Mucosa of rectum (tissue), 2 donors: ENCODE results near the gene ANKRD13A.

Source experiments
- H3K27ac ChIP-seq, 2 donors: one replicate each; pipeline ENCODE4 v1.7.0; 2013; ENCODE audit warnings: inconsistent platforms in 2 of 2, low read depth in 2 of 2, low read length in 2 of 2
- H3K27me3 ChIP-seq, 2 donors: one replicate each; pipeline ENCODE4 v1.7.0; 2013; ENCODE audit warnings: low read length in 2 of 2; ENCODE audit not compliant: control insufficient read depth in 2 of 2, insufficient read depth in 2 of 2
- H3K36me3 ChIP-seq, 2 donors: one replicate each; pipeline ENCODE4 v1.7.0; 2013; ENCODE audit warnings: low read length in 2 of 2; ENCODE audit not compliant: control insufficient read depth in 2 of 2, insufficient read depth in 2 of 2
- H3K4me1 ChIP-seq, 2 donors: one replicate each; pipeline ENCODE4 v1.7.0; 2013; ENCODE audit warnings: low read length in 2 of 2, mild to moderate bottlenecking in 1 of 2; ENCODE audit not compliant: control insufficient read depth in 2 of 2, insufficient read depth in 2 of 2
- H3K4me3 ChIP-seq, 2 donors: one replicate each; pipeline ENCODE4 v1.7.0; 2013; ENCODE audit warnings: low read length in 2 of 2
- H3K9ac ChIP-seq, 2 donors: one replicate each; pipeline ENCODE4 v1.7.0; 2013; ENCODE audit warnings: low read length in 2 of 2, low read depth in 1 of 2, mild to moderate bottlenecking in 1 of 2
- H3K9me3 ChIP-seq, 2 donors: one replicate each; pipeline ENCODE4 v1.7.0; 2013; ENCODE audit warnings: low read length in 2 of 2; ENCODE audit not compliant: control insufficient read depth in 2 of 2
- donor health status: healthy.
- donor health status: Normal muscosa, but diverticular disease.

The ANKRD13A gene

DNA sequence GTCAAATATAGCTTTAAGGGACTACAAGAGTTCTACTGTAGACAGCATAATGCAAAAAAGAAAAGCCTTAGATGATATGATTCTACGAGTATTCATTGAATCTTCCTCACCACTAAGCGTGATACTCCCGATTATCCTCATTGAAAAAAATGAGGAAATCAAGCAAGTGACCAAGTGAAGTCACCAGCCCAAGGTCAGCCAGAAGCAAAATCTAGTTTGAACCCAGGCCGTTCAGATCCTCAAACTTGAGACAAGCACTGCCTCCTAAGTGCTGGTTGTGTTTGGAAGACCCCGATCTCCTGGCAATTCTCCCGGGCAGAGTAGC lies 3.9 kb upstream of the ANKRD13A start:
- H3K9me3 ChIP-seq = no peaks in the 10 kb centered on the region
- H3K4me1 ChIP-seq = peaks cover 18 to 23% of the 10 kb centered on the region in 2 donors
- peak overlapping the region; percentile 66 to 91 for H3K27ac ChIP-seq
- peak overlapping the region; percentile 89 to 93 for H3K4me3 ChIP-seq
- peak overlapping the region; percentile 82 to 88 for H3K9ac ChIP-seq
- H3K36me3 ChIP-seq = peaks cover 4 to 11% of the 10 kb centered on the region in 2 donors
- H3K27me3 ChIP-seq = no peaks in the 10 kb centered on the region

DNA sequence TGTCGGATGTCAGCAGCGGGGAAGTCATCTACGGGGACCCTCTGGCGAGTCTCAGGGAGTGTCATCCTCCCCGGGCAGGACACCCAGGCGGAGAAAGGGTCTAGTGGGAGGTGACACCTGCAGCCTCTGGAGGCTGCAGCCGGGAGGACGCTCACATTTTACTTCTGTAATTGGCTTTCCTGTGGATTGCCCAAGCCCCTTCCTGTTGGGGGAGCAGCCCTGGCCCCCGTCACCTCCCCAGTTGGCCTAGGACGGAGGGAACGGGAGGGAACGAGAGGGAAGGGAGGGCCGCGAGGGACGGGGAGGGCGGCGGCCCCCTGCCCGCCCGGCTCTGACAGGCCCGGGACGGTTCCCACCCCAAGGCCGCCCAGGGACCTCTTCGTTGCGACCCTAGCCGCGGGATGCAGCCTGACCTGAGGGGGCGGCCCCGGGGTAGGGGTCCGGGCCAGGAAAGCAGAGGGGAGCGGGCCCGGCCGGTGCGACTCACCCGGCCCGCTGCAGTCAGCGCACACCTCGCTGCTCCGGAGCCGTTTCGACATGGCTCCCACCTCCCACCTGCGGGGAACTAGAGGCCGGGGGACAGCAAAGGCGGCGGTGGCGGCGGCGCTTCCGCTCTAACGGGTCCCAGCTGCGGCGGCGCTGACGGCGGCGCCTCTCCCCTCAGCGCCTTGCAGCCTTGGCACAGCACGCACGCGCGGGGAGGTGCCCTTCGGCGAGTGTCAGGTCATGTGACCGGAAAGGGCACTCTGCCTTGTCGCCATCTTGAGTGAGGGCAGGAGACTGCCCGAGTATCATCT lies 3.3 kb upstream of the ANKRD13A start, which contains the start of gene GIT2:
Gene GIT2, minus strand, starts transcription at position 683 of the 797 bp plus-strand sequence. Its CDS starts 144 bp downstream, at position 539.
- Histone ChIP-seq H3K36me3 (peaks cover 4 to 7% of the 10 kb centered on the region in 2 donors), H3K4me1 (peaks cover 20 to 23% of the 10 kb centered on the region in 2 donors), H3K4me3 (peak within 1 kb of the TSS; percentile 89 to 93)

DNA sequence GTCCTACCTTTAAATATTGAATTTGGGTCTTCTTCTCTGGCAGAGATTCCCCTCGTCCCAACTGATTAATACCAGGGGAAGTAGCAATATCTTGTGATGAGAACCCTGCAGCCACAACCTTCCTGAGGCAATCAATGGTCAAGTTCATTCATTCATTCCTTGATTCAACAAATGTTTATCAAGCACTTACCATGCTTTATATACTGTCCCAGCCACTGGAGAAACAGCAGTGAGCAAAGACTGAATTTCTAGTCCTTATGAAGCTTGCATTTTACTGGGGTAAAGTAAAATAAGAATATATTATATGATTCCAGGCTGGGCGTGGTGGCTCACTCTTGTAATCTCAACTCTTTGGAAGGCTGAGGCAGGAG lies 2.8 kb upstream of the ANKRD13A start:
- H3K4me1 ChIP-seq = peaks cover 20 to 25% of the 10 kb centered on the region in 2 donors
- peak overlapping the region; percentile 52 to 82 for H3K9ac ChIP-seq
- H3K4me3 ChIP-seq = peak overlapping the region; percentile 89 to 93
- no peaks in the 10 kb centered on the region for H3K9me3 ChIP-seq
- no peaks in the 10 kb centered on the region for H3K27me3 ChIP-seq
- peaks cover 3 to 4% of the 10 kb centered on the region in 2 donors for H3K36me3 ChIP-seq
- H3K27ac ChIP-seq = peak overlapping the region in 1 of 2 donors; percentile 66

More for the DNA sequence above, 3.3 kb upstream of the ANKRD13A start, which contains the start of gene GIT2:
- no peaks in the 10 kb centered on the region for H3K27me3 ChIP-seq
- H3K27ac ChIP-seq = peak within 1 kb of the TSS; percentile 66 to 91
- H3K9me3 ChIP-seq = no peaks in the 10 kb centered on the region
- H3K9ac ChIP-seq = peak within 1 kb of the TSS; percentile 82 to 88

DNA sequence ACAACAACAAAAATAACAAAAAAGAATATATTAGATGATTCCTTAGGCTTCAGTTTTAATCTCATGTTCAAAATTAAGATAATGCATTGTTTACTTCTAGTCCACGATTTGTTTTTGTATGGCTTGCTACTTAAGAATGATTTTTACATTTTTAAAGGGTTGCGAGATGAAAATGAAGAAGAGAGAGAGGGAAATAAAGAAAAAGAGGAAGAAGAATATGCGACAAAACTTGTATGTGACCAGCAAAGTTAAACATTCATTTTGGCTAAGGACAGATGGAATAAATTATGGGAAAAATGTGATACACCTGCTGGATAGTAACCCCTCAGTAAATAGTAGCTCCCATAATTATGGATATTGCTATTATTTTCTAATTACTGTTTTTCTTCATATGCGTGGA lies 1.8 kb upstream of the ANKRD13A start:
- Histone ChIP-seq H3K27me3 (no peaks in the 10 kb centered on the region), H3K27ac (no peak overlapping the region), H3K36me3 (no peaks in the 10 kb centered on the region), H3K4me3 (no peak overlapping the region), H3K4me1 (peaks cover 23 to 27% of the 10 kb centered on the region in 2 donors), H3K9ac (no peak overlapping the region), H3K9me3 (no peaks in the 10 kb centered on the region)

DNA sequence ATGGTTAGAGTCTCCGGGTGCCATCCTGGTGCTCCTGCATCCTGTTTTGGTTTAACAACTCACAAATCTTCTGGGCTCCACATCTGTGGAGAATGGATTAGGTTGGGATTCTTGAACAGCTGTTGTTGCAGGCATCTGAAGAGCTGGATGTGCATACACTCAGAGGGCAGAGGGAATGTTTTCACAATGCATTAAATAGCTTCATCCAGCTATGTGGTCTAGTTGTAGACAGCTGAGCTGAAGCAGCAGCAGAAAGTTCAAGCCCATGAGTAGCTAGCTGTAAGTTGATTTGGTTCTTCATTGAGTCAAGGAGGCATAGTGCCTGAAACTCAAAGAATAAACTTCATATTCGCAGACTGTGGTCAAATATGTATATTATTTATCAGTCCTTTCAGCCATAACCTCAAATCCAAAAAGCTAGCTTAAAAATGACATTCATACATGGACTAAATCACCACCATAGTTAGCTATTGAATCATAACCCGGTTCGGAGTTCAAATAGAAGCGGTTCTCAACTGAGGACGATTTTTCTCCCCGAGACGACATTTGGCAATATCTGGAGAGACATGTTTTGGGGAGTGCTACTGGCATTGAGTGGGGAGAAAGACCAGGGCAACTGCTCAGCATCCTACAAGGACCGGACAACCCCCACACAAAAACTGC lies 858 bp upstream of the ANKRD13A start:
- Histone ChIP-seq H3K4me1 (peaks cover 25 to 30% of the 10 kb centered on the region in 2 donors), H3K27me3 (no peaks in the 10 kb centered on the region), H3K9me3 (no peaks in the 10 kb centered on the region), H3K4me3 (peak overlapping the region; percentile 75 to 94), H3K27ac (peak overlapping the region in 1 of 2 donors; percentile 85), H3K9ac (peak overlapping the region; percentile 58 to 86), H3K36me3 (no peaks in the 10 kb centered on the region)

DNA sequence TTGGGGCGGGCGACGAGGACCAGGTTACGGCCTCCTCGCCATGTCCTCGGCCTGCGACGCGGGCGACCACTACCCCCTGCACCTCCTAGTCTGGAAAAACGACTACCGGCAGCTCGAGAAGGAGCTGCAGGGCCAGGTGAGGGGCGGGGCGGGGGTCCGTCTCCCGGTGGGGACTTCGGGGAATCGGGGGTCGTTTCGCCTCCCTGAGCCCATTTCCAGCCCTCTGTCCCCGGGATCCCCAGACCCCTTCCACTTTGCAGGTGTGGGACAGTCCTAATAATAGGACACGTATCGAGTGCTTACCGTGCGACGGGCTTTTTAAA lies 380 bp downstream of the ANKRD13A start:
- Histone ChIP-seq H3K9me3 (no peaks in the 10 kb centered on the region), H3K36me3 (no peaks in the 10 kb centered on the region), H3K4me3 (peak overlapping the region; percentile 75 to 94), H3K27ac (peak overlapping the region; percentile 80 to 85), H3K27me3 (no peaks in the 10 kb centered on the region), H3K9ac (peak overlapping the region; percentile 86 to 90), H3K4me1 (peaks cover 22 to 29% of the 10 kb centered on the region in 2 donors)

DNA sequence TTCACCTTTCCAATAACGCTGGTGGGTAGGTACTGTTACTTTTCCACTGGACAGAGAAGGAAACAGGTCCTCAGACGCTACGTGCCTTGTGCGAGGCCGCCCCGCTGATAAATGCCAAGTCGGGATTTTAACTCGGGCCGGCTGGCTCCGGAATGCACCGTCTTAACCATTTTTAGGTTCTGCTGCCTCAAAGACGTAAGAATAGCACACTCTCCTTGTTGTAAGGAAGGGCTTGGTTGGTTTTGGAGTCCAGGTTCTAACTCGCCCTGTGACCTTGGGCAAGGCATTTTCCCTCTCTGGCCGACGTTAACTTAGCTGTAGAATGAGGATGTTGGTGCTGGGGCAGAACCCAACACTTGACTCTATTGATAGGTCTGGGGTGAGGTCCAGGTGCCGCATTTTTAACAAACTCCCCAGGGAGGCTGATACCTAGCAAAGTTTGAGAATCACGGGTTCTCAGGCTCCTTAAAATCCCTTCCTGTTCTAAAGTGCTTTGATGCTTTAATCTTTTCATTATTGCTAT lies 814 bp downstream of the ANKRD13A start:
- Histone ChIP-seq H3K4me1 (peaks cover 21 to 26% of the 10 kb centered on the region in 2 donors), H3K9me3 (no peaks in the 10 kb centered on the region), H3K4me3 (peak overlapping the region; percentile 75 to 94), H3K36me3 (no peaks in the 10 kb centered on the region), H3K27ac (peak overlapping the region; percentile 80 to 85), H3K27me3 (no peaks in the 10 kb centered on the region), H3K9ac (peak overlapping the region; percentile 86 to 90)

DNA sequence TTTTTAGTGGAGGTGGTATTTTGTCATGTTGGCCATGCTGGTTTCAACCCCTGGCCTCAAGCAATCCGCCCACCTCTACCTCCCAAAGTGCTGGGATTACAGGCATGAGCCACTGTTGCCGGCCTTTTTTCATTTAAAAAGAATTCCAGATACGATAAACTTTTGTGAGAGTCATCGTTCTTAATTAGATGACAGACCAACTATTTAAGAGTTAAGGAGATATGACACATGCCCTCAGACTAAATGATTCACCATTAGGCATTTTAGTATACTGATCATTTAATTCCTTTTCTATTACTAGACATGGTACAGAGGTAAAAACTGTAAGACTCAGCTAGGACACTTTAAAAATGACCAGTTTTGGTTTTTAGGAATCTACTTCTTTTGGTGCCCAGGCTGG lies 2.4 kb downstream of the ANKRD13A start:
- Histone ChIP-seq H3K4me3 (no peak overlapping the region), H3K9ac (no peak overlapping the region), H3K27ac (no peak overlapping the region), H3K9me3 (no peaks in the 10 kb centered on the region), H3K27me3 (no peaks in the 10 kb centered on the region), H3K4me1 (peaks cover 17 to 24% of the 10 kb centered on the region in 2 donors), H3K36me3 (no peaks in the 10 kb centered on the region)

DNA sequence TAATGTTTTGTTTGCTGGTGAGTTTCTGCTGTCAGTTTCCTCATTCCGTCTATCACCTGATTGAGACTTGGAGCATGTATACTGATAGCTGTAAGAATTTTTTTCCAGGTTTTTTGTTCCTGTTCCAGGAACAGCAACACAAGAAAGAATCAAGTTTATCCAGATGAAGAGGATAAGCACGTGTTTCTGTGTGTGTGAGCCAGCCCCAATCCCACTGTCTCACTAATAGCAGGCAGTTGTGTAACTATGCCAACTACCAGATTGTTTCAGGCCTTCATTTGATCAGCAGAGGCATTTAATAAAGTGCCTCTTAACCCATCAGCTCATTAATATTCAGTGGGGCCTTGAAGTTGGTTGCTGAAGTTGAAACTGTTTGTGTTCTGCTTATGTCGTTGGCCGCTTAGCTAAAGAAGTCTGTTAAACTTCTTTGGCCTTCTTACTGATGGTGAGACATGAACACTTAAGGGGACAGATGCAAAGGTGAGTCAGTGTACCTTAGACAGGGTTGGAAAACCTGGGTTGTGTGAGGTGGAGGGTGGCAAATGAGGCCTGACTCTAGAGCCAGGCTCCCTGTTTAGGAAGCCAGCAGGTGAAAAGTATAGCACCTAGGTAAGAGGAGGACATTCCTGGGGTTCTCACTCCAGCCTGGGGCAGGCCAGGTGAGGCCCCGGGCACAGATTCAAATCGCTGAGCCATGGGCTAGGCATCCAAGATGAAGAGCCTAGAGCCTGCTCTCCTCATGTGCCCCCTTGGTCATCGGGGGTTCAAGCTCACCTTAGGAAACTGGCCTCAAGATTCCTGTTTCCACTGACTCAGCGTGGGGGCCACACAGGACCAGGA lies 3.7 kb downstream of the ANKRD13A start:
- Histone ChIP-seq H3K9ac (no peak overlapping the region), H3K36me3 (no peaks in the 10 kb centered on the region), H3K27ac (peak overlapping the region; percentile 13 to 49)

More for the DNA sequence above, 3.7 kb downstream of the ANKRD13A start:
- Histone ChIP-seq H3K4me3 (no peak overlapping the region), H3K4me1 (peaks cover 17 to 23% of the 10 kb centered on the region in 2 donors), H3K9me3 (no peaks in the 10 kb centered on the region), H3K27me3 (no peaks in the 10 kb centered on the region)
